Fibroblast of skin of back (primary cell): ENCODE data around the gene SEL1L.
"Not testable (repeated sequence)": the region's sequence is repeated elsewhere in the genome, so short reads cannot be mapped to it uniquely, and the experiment has no call there.

ENCODE experiments used
- DNase-seq: peaks from one replicate; pipeline ENCODE4 v3.0.0-alpha.2; 2013

The SEL1L gene

GRCh38 chr14:81525129-81525528 lies 8.5 kb downstream of the SEL1L start:
- DNase-seq: no peak

- no peak for DNase-seq
These were observed 10.0 kb downstream of the SEL1L start for GRCh38 chr14:81523616-81524015.

- no peak for DNase-seq
These were observed 10.6 kb downstream of the SEL1L start for GRCh38 chr14:81523016-81523415.

- DNase-seq: peak; percentile 17
These were observed 12.3 kb downstream of the SEL1L start for GRCh38 chr14:81521356-81521755.

GRCh38 chr14:81519200-81520011 lies 14.2 kb downstream of the SEL1L start:
- DNase-seq: no peak

- DNase-seq: no peak
These were observed 15.8 kb downstream of the SEL1L start for GRCh38 chr14:81517798-81518398.

- DNase-seq: peak; percentile 34
These were observed 16.5 kb downstream of the SEL1L start for GRCh38 chr14:81516986-81517797.

- DNase-seq: not testable (repeated sequence)
These were observed 17.7 kb downstream of the SEL1L start for GRCh38 chr14:81515927-81516326.

- DNase-seq: not testable (repeated sequence)
These were observed 20.8 kb downstream of the SEL1L start for GRCh38 chr14:81512826-81513225.

GRCh38 chr14:81511111-81511904 lies 22.3 kb downstream of the SEL1L start:
- no peak for DNase-seq

GRCh38 chr14:81509838-81510452 lies 23.7 kb downstream of the SEL1L start:
- peak; percentile 3 for DNase-seq

GRCh38 chr14:81509321-81509720 lies 24.3 kb downstream of the SEL1L start:
- no peak for DNase-seq

GRCh38 chr14:81506487-81506886 lies 27.2 kb downstream of the SEL1L start:
- no peak for DNase-seq

GRCh38 chr14:81504864-81505263 lies 28.8 kb downstream of the SEL1L start:
- DNase-seq: no peak

GRCh38 chr14:81485781-81486180 lies 47.9 kb downstream of the SEL1L start:
- no peak for DNase-seq

GRCh38 chr14:81485372-81485771 lies 48.3 kb downstream of the SEL1L start:
- DNase-seq: no peak

GRCh38 chr14:81484120-81484519 lies 49.5 kb downstream of the SEL1L start:
- DNase-seq: no peak

- no peak for DNase-seq
These were observed 52.9 kb downstream of the SEL1L start for GRCh38 chr14:81480741-81481140.

- no peak for DNase-seq
These were observed 55.2 kb downstream of the SEL1L start for GRCh38 chr14:81478446-81478845.

GRCh38 chr14:81476816-81477215 lies 56.8 kb downstream of the SEL1L start:
- DNase-seq: no peak

GRCh38 chr14:81474685-81475324 lies 58.8 kb downstream of the SEL1L start:
- DNase-seq: no peak

GRCh38 chr14:81474148-81474492 lies 59.5 kb downstream of the SEL1L start:
- no peak for DNase-seq
